Measurements from ENCODE around the gene SLC34A1.

The SLC34A1 gene

GRCh38 chr5:177402271-177403043 lies 18.2 kb downstream of the SLC34A1 start:
- Histone ChIP-seq H4K20me1 (ENCODE audit: insufficient read depth, low read length, poor library complexity, severe bottlenecking) (no peaks in the 10 kb centered on the region), H3F3A (ENCODE audit: low read depth) (no peaks in the 10 kb centered on the region), H3K4me2 (ENCODE audit: low read depth, low read length, poor library complexity, severe bottlenecking) (no peak overlapping the region), H3K9me2 (replicated peaks; ENCODE audit: low read depth, low read length) (no peaks in the 10 kb centered on the region), H3K4me1 (ENCODE audit: insufficient read depth, low read length, poor library complexity, severe bottlenecking) (peaks cover 21% of the 10 kb centered on the region), H3K79me2 (ENCODE audit: insufficient read depth, low read length) (no peaks in the 10 kb centered on the region), H2AFZ (ENCODE audit: low read length) (no peak overlapping the region), H3K9me3 (ENCODE audit: insufficient read depth, low read depth, low read length) (no peaks in the 10 kb centered on the region), H3K27me3 (ENCODE audit: insufficient read depth, low read length, poor library complexity, severe bottlenecking) (no peaks in the 10 kb centered on the region), H3K9ac (ENCODE audit: low read depth, low read length, poor library complexity, severe bottlenecking) (no peak overlapping the region), H3K4me3 (ENCODE audit: low read length, poor library complexity, severe bottlenecking) (no peak overlapping the region), H3K36me3 (ENCODE audit: insufficient read depth, low read length) (no peaks in the 10 kb centered on the region)
- TF ChIP-seq CTCF (conservative IDR thresholded peaks at IDR 0.05; ENCODE audit: low read length) (no peak), EZH2phosphoT487 (IDR thresholded peaks at IDR 0.05; ENCODE audit: borderline replicate concordance) (no peak)

GRCh38 chr5:177403102-177403791 lies 19.0 kb downstream of the SLC34A1 start:
- Histone ChIP-seq H3K4me3 (ENCODE audit: low read length, poor library complexity, severe bottlenecking) (peak overlapping the region; percentile 67), H2AFZ (ENCODE audit: low read length) (peak overlapping the region; percentile 66), H3K9me3 (ENCODE audit: insufficient read depth, low read depth, low read length) (no peaks in the 10 kb centered on the region), H3K79me2 (ENCODE audit: insufficient read depth, low read length) (no peaks in the 10 kb centered on the region), H3K36me3 (ENCODE audit: insufficient read depth, low read length) (no peaks in the 10 kb centered on the region), H3K9me2 (replicated peaks; ENCODE audit: low read depth, low read length) (no peaks in the 10 kb centered on the region), H3K4me2 (ENCODE audit: low read depth, low read length, poor library complexity, severe bottlenecking) (peak overlapping the region; percentile 79), H4K20me1 (ENCODE audit: insufficient read depth, low read length, poor library complexity, severe bottlenecking) (no peaks in the 10 kb centered on the region), H3K27me3 (ENCODE audit: insufficient read depth, low read length, poor library complexity, severe bottlenecking) (no peaks in the 10 kb centered on the region), H3F3A (ENCODE audit: low read depth) (no peaks in the 10 kb centered on the region), H3K9ac (ENCODE audit: low read depth, low read length, poor library complexity, severe bottlenecking) (peak overlapping the region; percentile 85), H3K4me1 (ENCODE audit: insufficient read depth, low read length, poor library complexity, severe bottlenecking) (peaks cover 21% of the 10 kb centered on the region)
- TF ChIP-seq CTCF (conservative IDR thresholded peaks at IDR 0.05; ENCODE audit: low read length) = no peak
- TF ChIP-seq EZH2phosphoT487 (IDR thresholded peaks at IDR 0.05; ENCODE audit: borderline replicate concordance) = no peak

- TF ChIP-seq CTCF (conservative IDR thresholded peaks at IDR 0.05; ENCODE audit: low read length) (peak; percentile 54), EZH2phosphoT487 (IDR thresholded peaks at IDR 0.05; ENCODE audit: borderline replicate concordance) (no peak)
- Histone ChIP-seq H3K4me1 (ENCODE audit: insufficient read depth, low read length, poor library complexity, severe bottlenecking) (peaks cover 21% of the 10 kb centered on the region), H2AFZ (ENCODE audit: low read length) (peak overlapping the region; percentile 66), H4K20me1 (ENCODE audit: insufficient read depth, low read length, poor library complexity, severe bottlenecking) (no peaks in the 10 kb centered on the region), H3K4me3 (ENCODE audit: low read length, poor library complexity, severe bottlenecking) (peak overlapping the region; percentile 67), H3F3A (ENCODE audit: low read depth) (no peaks in the 10 kb centered on the region), H3K36me3 (ENCODE audit: insufficient read depth, low read length) (no peaks in the 10 kb centered on the region), H3K27me3 (ENCODE audit: insufficient read depth, low read length, poor library complexity, severe bottlenecking) (no peaks in the 10 kb centered on the region), H3K9me3 (ENCODE audit: insufficient read depth, low read depth, low read length) (no peaks in the 10 kb centered on the region), H3K9ac (ENCODE audit: low read depth, low read length, poor library complexity, severe bottlenecking) (peak overlapping the region; percentile 85), H3K4me2 (ENCODE audit: low read depth, low read length, poor library complexity, severe bottlenecking) (peak overlapping the region; percentile 79), H3K79me2 (ENCODE audit: insufficient read depth, low read length) (no peaks in the 10 kb centered on the region), H3K9me2 (replicated peaks; ENCODE audit: low read depth, low read length) (no peaks in the 10 kb centered on the region)
Measured at GRCh38 chr5:177403792-177404640, 19.8 kb downstream of the SLC34A1 start.

Measured in Loucy (cell line).